ENCODE data around the gene MS4A3.
"Not testable (repeated sequence)": the region's sequence is repeated elsewhere in the genome, so short reads cannot be mapped to it uniquely, and the experiment has no call there.

The MS4A3 gene

DNA sequence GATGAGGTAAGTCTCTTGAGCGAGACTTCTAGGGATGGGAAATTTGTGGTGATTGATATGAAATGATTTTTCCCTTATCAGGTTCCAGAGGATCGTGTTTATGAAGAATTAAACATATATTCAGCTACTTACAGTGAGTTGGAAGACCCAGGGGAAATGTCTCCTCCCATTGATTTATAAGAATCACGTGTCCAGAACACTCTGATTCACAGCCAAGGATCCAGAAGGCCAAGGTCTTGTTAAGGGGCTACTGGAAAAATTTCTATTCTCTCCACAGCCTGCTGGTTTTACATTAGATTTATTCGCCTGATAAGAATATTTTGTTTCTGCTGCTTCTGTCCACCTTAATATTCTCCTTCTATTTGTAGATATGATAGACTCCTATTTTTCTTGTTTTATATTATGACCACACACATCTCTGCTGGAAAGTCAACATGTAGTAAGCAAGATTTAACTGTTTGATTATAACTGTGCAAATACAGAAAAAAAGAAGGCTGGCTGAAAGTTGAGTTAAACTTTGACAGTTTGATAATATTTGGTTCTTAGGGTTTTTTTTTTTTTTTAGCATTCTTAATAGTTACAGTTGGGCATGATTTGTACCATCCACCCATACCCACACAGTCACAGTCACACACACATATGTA lies 39.1 kb downstream of the MS4A3 start:
- no peak for DNase-seq

DNA sequence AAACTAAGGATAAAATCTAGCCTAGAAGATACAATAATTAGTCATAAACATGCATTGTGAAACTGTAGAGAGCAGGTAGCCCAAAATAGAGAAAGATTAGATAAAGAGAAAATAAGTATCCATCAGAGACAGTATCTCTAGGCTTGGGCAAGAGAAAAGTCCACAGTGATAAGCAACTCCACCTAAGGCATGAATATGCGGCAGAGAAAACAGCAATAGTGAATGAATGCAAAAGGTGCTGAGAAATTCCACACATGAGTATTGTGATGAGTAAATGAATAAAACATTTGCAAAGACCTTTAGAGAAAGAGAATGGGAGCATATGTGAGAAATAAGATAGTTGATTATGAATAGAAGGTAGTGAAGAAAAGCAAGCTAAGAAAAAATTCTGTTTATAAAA lies 40.7 kb downstream of the MS4A3 start:
- DNase-seq: no peak

DNA sequence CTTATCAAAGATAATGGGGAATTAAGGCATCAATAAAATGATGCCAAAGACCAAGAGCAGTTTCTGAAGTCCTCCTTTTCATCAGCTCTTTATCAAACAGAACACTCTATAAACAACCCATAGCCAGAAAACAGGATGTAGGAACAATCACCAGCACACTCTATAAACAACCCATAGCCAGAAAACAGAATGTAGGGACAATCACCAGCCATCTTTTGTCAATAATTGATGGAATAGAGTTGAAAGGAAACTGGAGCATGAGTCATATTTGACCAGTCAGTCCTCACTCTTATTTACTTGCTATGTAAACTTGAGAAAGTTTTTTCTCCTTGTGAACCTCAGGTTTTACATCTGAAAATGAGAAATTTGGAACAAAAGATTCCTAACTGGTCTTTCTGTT lies 42.0 kb downstream of the MS4A3 start:
- no peak for DNase-seq

DNA sequence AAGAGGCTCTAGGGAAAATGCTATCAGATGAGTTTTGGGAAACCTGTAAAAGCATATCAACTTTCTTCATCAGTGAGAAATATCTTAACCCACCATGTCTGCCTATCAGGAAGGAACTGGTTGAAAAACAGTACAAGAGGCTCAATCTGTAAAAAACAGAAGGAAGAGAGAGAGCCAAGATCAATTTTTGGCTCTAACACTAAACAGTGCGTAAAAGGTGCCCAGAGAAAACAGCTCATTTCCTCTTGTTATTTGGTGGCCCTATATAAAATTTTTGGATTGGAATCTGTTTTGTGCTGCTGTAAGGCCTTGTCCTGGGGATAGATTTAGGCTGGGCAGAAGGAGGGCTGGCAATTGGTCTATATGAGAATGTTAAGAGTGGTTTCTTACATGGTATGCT lies 44.1 kb downstream of the MS4A3 start:
- no peak for DNase-seq

DNA sequence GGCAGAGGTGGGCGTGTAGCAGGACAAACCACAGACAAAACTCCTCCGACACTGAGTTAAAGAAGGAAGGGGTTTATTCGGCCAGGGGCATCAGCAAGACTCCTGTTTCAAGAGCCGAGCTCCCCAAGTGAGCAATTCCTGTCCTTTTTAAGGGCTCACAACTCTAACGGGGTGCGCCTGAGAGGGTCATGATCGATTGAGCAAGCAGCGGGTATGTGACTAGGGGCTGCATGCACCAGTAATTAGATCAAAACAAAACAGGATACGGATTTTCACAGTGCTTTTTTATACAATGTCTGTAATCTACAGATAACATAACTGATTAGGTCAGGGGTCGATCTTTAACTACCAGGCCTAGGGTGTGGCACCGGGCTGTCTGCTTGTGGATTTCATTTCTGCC lies 44.9 kb downstream of the MS4A3 start:
- DNase-seq: not testable (repeated sequence)

DNA sequence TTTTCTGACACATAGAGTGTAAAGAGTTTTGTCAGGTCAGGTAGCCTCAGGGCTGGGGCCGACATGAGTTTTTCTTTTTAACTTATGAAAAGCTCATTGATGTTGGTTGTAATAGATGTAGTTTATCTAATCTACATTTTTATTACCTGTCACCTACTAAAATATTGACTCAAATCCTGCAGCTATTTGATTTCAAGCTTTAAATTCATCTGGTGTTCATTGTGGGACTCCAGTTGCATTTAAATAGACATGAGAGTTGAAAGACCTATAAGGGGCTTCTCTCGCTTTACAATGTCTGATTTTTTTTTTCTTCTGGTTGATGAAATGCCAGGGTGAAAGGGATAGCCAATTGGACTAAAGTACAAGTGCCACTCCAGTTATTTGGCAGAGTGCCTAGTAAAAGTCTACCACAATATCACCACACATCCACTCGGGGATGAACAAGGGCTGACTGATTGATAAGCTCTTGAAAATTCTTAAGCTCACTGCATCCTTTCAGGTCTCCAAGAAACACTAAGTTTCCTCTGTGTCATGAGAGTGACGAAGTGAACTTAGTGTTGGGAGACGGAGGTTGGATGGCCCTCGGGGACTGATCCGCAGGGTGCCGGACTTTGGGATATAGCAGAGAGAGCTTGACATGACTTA lies 48.1 kb downstream of the MS4A3 start:
- DNase-seq: not testable (repeated sequence)

DNA sequence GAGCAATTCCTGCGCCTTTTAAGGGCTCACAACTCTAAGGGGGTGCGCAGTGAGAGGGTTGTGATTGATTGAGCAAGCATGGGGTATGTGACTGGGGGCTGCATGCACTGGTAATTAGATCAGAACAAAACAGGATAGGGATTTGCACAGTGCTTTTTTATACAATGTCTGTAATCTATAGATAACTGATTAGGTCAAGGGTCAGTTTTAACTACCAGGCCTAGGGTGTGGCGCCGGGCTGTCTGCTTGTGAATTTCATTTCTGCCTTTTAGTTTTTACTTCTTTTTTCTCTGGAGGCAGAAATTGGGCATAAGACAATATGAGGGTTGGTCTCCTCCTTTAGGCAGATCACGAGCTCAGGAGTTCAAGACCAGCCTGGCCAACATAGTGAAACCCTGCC lies 52.2 kb downstream of the MS4A3 start:
- not testable (repeated sequence) for DNase-seq

DNA sequence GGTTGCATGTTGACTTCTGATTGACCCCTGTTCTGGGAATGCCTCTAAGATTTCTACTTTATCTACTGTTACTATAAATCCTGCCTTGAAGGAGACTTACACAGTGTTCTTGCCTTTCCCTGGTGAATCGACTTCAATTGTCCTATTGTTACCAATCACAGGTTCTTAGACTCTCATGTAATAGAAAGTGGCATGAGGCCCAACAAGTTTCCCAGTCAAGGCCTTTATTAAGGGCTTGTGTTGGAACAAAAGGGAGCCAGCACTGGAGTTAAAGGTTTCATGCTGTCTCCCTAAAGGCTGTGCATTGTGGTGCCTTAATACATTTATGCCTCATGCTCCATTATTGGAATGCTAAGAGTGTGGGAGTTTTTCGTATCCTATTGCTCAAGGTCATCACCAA lies 55.3 kb downstream of the MS4A3 start:
- no peak for DNase-seq

DNA sequence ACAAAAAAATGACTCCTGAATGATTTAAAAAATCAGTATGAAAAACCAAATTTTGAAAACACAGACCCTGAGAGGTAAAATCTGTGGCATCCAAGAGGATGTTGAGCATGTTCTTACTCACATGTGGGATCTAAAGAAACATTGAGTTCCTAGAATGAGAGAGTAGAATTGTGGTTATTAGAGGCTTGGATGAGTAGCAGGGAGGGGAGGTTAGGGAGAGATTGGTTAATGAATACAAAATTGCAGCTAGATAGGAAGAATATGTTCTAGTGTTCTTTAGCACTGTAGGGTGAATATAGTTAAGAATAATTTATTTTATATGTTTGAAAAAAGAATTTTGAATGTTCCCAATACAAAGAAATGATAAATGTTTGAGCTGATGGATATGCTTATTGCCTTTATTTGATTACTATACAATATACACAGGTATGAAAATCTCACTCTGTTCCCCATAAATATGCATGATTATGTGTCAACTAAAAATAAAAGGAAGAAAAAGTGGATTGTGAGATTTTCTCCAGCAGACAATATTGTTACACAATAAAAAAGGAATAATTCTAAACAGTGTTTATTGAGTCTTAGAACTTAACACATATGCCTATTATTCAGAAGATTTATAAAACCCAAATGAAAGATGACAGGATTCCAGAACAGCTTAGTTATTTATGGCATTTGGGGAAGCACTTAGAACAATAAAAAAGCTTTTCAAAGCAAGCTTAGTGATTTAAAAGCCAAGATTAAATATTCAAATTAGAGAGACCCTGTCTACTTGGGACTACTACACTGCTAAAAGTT lies 60.7 kb downstream of the MS4A3 start:
- no peak for DNase-seq

DNA sequence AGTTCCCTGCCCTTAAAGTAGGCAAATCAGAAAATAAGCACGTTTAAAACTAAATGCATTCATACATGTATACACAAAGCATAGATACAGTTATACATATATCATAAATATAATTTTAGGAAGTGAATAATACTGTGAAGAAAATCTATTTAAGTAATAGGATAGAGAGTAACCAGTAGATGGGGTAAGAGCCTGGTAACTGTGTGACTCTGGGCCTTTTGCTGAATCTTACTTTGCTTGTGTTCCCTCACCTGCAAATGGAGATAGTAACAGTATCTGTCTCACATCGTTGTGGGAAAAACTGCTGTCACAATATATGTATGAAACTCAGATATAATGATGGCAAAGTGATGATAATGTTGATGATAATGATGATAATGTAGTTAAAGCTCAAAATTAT lies 61.9 kb downstream of the MS4A3 start:
- no peak for DNase-seq

DNA sequence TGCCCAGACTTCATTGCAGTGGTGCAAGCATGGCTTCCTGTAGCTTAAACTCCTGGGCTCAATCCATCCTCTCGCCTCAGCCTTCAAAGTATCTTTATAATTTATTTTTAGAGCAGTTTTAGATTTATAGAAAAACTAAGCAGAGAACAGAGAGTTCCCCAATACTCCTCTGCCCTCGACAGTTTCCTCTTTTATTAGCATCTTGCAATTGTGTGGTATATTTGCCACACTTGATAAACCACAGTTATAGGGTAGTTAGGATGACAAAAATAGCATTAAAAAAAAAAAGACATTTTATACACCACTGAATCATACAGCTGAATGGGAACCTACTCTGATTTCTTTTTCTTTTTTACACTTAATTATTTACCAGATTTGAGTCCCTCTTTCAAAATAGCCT lies 63.2 kb downstream of the MS4A3 start:
- DNase-seq: no peak

Measured in NCI-H69 (cell line).